Endothelial cell of umbilical vein (primary cell): ENCODE results near the gene CD47. TPM values are rescaled to one million over a fixed set of nuclear protein-coding genes. Genes with fewer than 3 reads are reported as not detected.

Experiments used
- BruUV-seq: library from RNA; stranded (reverse); fragments of 400-500 nt; replicated peaks from 2 replicates; lab custom pipeline; 2021; lab: Mats Ljungman, UMichigan
- CTCF ChIA-PET: fragments of 300-600, 350-600 bp; sonication (Branson Sonifier 250); formaldehyde crosslinking; loops from one replicate; lab custom pipeline; 2021; ENCODE audit warnings: antibody characterized with exemption, inconsistent platforms; lab: Charles Lee
- POLR2A ChIA-PET: fragments of 300-600, 350-600 bp; sonication (Branson Sonifier 250); formaldehyde crosslinking; loops from one replicate; lab custom pipeline; 2021; ENCODE audit warnings: antibody characterized with exemption, inconsistent platforms; lab: Charles Lee
- DNase-seq: peaks from one replicate; pipeline ENCODE4 v3.0.0-alpha.2; 2011; ENCODE audit warnings: low read depth, low spot score
- FAIRE-seq: peaks from 2 replicates; lab custom pipeline; 2011; peaks lifted over from hg19 to GRCh38; lab: Jason Lieb, UNC
- H2AFZ ChIP-seq: 2 replicates; pipeline ENCODE4 v1.6.0; 2012; ENCODE audit warnings: low read depth, low read length, control low read depth, inconsistent platforms
- H3K27ac ChIP-seq: 2 replicates; pipeline ENCODE4 v1.5.1; 2011; ENCODE audit warnings: low read depth, mild to moderate bottlenecking, control low read depth, low read length, moderate library complexity; ENCODE audit not compliant: insufficient read depth
- H3K27me3 ChIP-seq, 2 experiments: 2 replicates each; pipeline versions ENCODE4 v1.6.0 to v1.6.1; 2011; ENCODE audit warnings: low read length in 2 of 2, mixed read lengths in 1 of 2; ENCODE audit not compliant: control insufficient read depth in 2 of 2, insufficient read depth in 2 of 2
- H3K36me3 ChIP-seq, 2 experiments: 2 replicates in 1 of 2; 3 replicates in 1 of 2; pipeline ENCODE4 v1.5.1; 2011; ENCODE audit warnings: low read length in 2 of 2, mild to moderate bottlenecking in 1 of 2, moderate library complexity in 1 of 2; ENCODE audit not compliant: control insufficient read depth in 2 of 2, insufficient read depth in 2 of 2; ENCODE audit errors: extremely low read depth in 1 of 2
- H3K4me1 ChIP-seq: 3 replicates; pipeline ENCODE4 v1.5.1; 2011; ENCODE audit warnings: mild to moderate bottlenecking, low read length; ENCODE audit not compliant: control insufficient read depth, insufficient read depth; ENCODE audit errors: extremely low read depth
- H3K4me2 ChIP-seq: 2 replicates; pipeline ENCODE4 v1.6.1; 2011; ENCODE audit warnings: low read length, control low read depth, mixed read lengths; ENCODE audit not compliant: insufficient read depth
- H3K4me3 ChIP-seq, 3 experiments: fragments of 200-600 bp in 1 of 3; sonication (generic), shearing (Covaris generic) in 1 of 3; replicated peaks in 1 of 3; 2 replicates each; pipeline ENCODE4 v1.5.1; 2011 to 2016; ENCODE audit warnings: control low read depth in 3 of 3, low read length in 3 of 3, mild to moderate bottlenecking in 2 of 3, inconsistent platforms in 1 of 3, low read depth in 1 of 3, moderate library complexity in 1 of 3; ENCODE audit not compliant: insufficient read depth in 1 of 3
- H3K79me2 ChIP-seq: 2 replicates; pipeline ENCODE4 v1.6.0; 2012; ENCODE audit warnings: low read length, inconsistent platforms; ENCODE audit not compliant: control insufficient read depth, insufficient read depth
- H3K9ac ChIP-seq: replicated peaks from 2 replicates; pipeline ENCODE3; 2011; ENCODE audit warnings: low read length, control low read depth; ENCODE audit not compliant: insufficient read depth; ENCODE audit errors: extremely low read depth
- H3K9me1 ChIP-seq: replicated peaks from 3 replicates; pipeline ENCODE4 v1.6.0; 2011; ENCODE audit warnings: mild to moderate bottlenecking, low read length; ENCODE audit not compliant: control insufficient read depth, insufficient read depth; ENCODE audit errors: extremely low read depth
- H3K9me3 ChIP-seq: replicated peaks from 2 replicates; pipeline ENCODE4 v1.5.1; 2012; ENCODE audit warnings: low read length, inconsistent platforms; ENCODE audit not compliant: control insufficient read depth, insufficient read depth
- H4K20me1 ChIP-seq: replicated peaks from 2 replicates; pipeline ENCODE3; 2011; ENCODE audit warnings: mild to moderate bottlenecking, low read length; ENCODE audit not compliant: control insufficient read depth, insufficient read depth; ENCODE audit errors: extremely low read depth
- EZH2 ChIP-seq: IDR thresholded peaks from 2 replicates; pipeline ENCODE4 v1.6.1; 2012; ENCODE audit warnings: borderline replicate concordance, low read depth, mild to moderate bottlenecking, moderate library complexity, low read length, inconsistent platforms; ENCODE audit not compliant: severe bottlenecking
- FOS ChIP-seq: IDR thresholded peaks from 2 replicates; pipeline ENCODE4 v1.6.1; 2011; ENCODE audit warnings: mild to moderate bottlenecking, low read length, moderate library complexity, borderline replicate concordance; ENCODE audit not compliant: insufficient read depth
- GATA2 ChIP-seq: IDR thresholded peaks from 2 replicates; pipeline ENCODE4 v1.7.0; 2011; ENCODE audit warnings: low read depth, mild to moderate bottlenecking, moderate library complexity, mixed read lengths, low read length; ENCODE audit not compliant: insufficient read length, insufficient read depth
- JUN ChIP-seq: IDR thresholded peaks from 2 replicates; pipeline ENCODE4 v1.6.1; 2011; ENCODE audit warnings: borderline replicate concordance, low read depth; ENCODE audit not compliant: insufficient read length, insufficient read depth
- MYC ChIP-seq: IDR thresholded peaks from one replicate; pipeline ENCODE4 v1.6.1; 2011; ENCODE audit warnings: mild to moderate bottlenecking, low read depth, low read length
- POLR2A ChIP-seq: IDR thresholded peaks from 2 replicates; pipeline ENCODE4 v1.6.1; 2012; ENCODE audit warnings: low read depth, mild to moderate bottlenecking, control low read depth, low read length
- POLR2AphosphoS5 ChIP-seq: IDR thresholded peaks from 2 replicates; pipeline ENCODE4 v1.6.1; 2012; ENCODE audit warnings: low read depth, mild to moderate bottlenecking, control low read depth, low read length, moderate library complexity; ENCODE audit not compliant: insufficient read depth
- dilution Hi-C: fragments of 300-500 bp; cut with MboI; formaldehyde crosslinking; loops from one replicate; pipeline ENCODE4 v1.15.0; 2019; ENCODE audit warnings: low sequenced_read_pairs; ENCODE audit not compliant: extremely low pct_ligation_motif_present
- intact Hi-C: fragments of 100-400 bp; cut with micrococcal nuclease; formaldehyde crosslinking; loops from one replicate; pipeline ENCODE4 v1.10.0; 2022
- polyA plus RNA-seq, 4 experiments: library from polyadenylated mRNA; depleted of rRNA in 3 of 4; stranded (reverse) in 3 of 4; unstranded in 1 of 4; fragments of >200 nt; gene quantifications; 2 replicates each; pipeline versions ENCODE4 v1.2.1 to v1.2.3, GENCODE V29; 2011 to 2012; ENCODE audit warnings: missing spikeins in 1 of 4
- total RNA-seq: library from RNA; stranded (reverse); gene quantifications from 2 replicates; pipeline ENCODE4 v1.2.3, GENCODE V29; 2021
- TF ChIP-seq, protein P1 (sequence below): IDR thresholded peaks from 2 replicates; pipeline ENCODE4 v1.6.1; 2011; ENCODE audit not compliant: insufficient read depth, insufficient read length

CD47 gene
- total and polyA plus RNA-seq, 2 donors (not counting 3 experiments of a cell fraction or from before 2014, with no cell fraction given), result 29.3 to 32.2 TPM

DNA sequence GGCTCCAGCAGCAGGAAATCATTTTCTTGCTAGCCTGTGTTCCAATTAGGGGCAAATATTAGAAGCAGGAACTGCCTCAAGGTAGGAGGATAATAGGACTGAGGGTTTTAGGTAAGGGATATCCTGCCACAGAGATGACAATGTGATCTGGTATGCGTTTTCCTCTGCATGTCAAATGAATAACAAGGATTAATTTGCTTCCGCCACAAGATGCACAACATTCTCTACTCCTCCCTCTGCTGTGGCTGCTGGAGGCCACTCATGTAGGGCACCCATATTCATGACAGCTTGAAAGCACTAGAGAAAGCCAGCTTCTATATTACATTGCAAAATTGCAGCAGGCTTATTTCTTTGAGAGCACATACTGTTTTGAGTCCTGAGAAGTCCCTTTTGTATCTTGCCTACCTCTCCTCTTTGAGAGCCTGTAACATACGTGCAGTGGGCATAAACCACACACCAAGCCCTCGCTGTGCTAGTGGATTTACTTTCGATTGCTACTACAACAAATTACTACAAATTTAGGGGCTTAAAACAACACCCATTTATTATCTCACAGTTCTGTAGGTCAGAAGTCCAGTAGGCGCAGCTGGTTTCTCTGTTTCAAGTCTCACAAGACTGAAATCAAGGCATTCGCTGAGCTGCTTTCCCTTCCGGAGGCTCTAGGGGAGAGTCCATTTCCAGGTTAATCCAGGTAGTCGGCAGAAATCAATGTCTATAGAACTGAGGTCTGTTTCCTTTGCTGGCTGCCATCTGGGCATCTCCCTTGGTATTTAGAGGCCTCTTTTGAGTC is 5.9 kb upstream of the CD47 start:
- FAIRE-seq (no peak), DNase-seq (no peak)
- Histone ChIP-seq H3K27me3 (peaks cover 5 to 7% of the 10 kb centered on the region in 2 experiments), H3K4me1 (no peaks in the 10 kb centered on the region), H3K9me1 (no peaks in the 10 kb centered on the region), H4K20me1 (no peaks in the 10 kb centered on the region), H3K4me2 (no peak overlapping the region), H3K79me2 (no peaks in the 10 kb centered on the region), H2AFZ (no peak overlapping the region), H3K9ac (no peak overlapping the region), H3K9me3 (no peaks in the 10 kb centered on the region), H3K36me3 (no peaks in the 10 kb centered on the region), H3K4me3 (no peak overlapping the region), H3K27ac (no peak overlapping the region)
- POLR2A ChIA-PET, result no interaction called here
- dilution Hi-C loops (no loop called here), intact Hi-C loops (no loop called here)
- TF ChIP-seq JUN (no peak), EZH2 (no peak), POLR2A (no peak), POLR2AphosphoS5 (no peak), FOS (no peak), MYC (no peak), GATA2 (no peak)
- TF ChIP-seq, protein P1, sequence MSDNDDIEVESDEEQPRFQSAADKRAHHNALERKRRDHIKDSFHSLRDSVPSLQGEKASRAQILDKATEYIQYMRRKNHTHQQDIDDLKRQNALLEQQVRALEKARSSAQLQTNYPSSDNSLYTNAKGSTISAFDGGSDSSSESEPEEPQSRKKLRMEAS, result no peak
- CTCF ChIA-PET, result no interaction called here
- no TSS peak for BruUV-seq
